DMS53 treated with DMSO at 0.1 percent for 48 hours (cell line): ENCODE measurements around the gene RELN.
"Not testable (repeated sequence)": the region's sequence is repeated elsewhere in the genome, so short reads cannot be mapped to it uniquely, and the experiment has no call there.

ENCODE experiments used
- DNase-seq: peaks from one replicate; lab custom pipeline; 2025; ENCODE audit not compliant: unreplicated experiment; lab: John Stamatoyannopoulos, UW

Gene RELN

GRCh38 chr7:103525937-103526336 lies 463.5 kb downstream of the RELN start:
- no peak for DNase-seq

GRCh38 chr7:103524042-103524907 lies 465.2 kb downstream of the RELN start:
- DNase-seq: peak; percentile 69

- DNase-seq: no peak
Measured at GRCh38 chr7:103521937-103522336, 467.5 kb downstream of the RELN start.

GRCh38 chr7:103504505-103505135 lies 484.8 kb downstream of the RELN start:
- no peak for DNase-seq

GRCh38 chr7:103501206-103501605 lies 488.3 kb downstream of the RELN start:
- DNase-seq: no peak

GRCh38 chr7:103499976-103500375 lies 489.5 kb downstream of the RELN start:
- DNase-seq: peak; percentile 11

- DNase-seq: peak; percentile 95
Measured at GRCh38 chr7:103487419-103487818, 502.0 kb downstream of the RELN start.

- DNase-seq: not testable (repeated sequence)
Measured at GRCh38 chr7:103486873-103487272, 502.6 kb downstream of the RELN start.

- DNase-seq: no peak
Measured at GRCh38 chr7:103480771-103481170, 508.7 kb downstream of the RELN start.

GRCh38 chr7:103474956-103475355 lies 514.5 kb downstream of the RELN start:
- no peak for DNase-seq

- no peak for DNase-seq
Measured at GRCh38 chr7:103469095-103469948, 520.1 kb downstream of the RELN start.

- no peak for DNase-seq
Measured at GRCh38 chr7:103466814-103467213, 522.6 kb downstream of the RELN start.

GRCh38 chr7:103462358-103462757 lies 527.1 kb downstream of the RELN start:
- no peak for DNase-seq

- peak; percentile 91 for DNase-seq
Measured at GRCh38 chr7:103447073-103447960, 542.1 kb downstream of the RELN start.

- peak; percentile 81 for DNase-seq
Measured at GRCh38 chr7:103446049-103446520, 543.4 kb downstream of the RELN start, which contains the start of gene SLC26A5. Gene SLC26A5, minus strand, starts transcription at chr7:103446207. Its CDS starts 24,693 bp downstream, at chr7:103421514.

GRCh38 chr7:103445228-103446048 lies 544.0 kb downstream of the RELN start:
- DNase-seq: peak; percentile 63

- no peak for DNase-seq
Measured at GRCh38 chr7:103439661-103440060, 549.8 kb downstream of the RELN start.

GRCh38 chr7:103437623-103438022 lies 551.8 kb downstream of the RELN start:
- no peak for DNase-seq

- no peak for DNase-seq
Measured at GRCh38 chr7:103432712-103433111, 556.7 kb downstream of the RELN start.
